Cerebellar cortex (tissue), 1 donor: ENCODE results near the gene MESP2.

Source experiments
- DNase-seq: peaks from one replicate; pipeline ENCODE4 v3.0.0-alpha.2; 2015; ENCODE audit warnings: low spot score

Gene MESP2

DNA sequence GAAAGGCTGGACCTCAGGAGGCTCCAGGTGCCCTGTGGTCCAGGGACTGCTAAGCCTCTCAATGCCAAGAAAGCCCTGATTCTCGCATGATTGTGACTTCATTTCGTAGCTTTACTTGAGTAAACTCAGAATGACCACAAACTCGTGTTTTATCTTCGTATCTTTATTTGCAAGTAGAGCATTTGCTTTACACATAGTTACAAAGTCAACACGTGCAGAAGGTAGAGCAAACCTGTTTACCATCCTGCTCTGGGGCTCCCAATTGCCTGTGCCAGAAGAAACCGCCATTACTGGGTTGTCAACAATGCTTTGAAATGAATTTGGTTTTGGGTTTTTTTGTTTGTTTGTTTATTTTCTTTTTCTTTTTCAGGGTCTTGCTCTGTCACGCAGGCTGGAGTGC, 19.2 kb upstream of the MESP2 start:
- DNase-seq = no peak

DNA sequence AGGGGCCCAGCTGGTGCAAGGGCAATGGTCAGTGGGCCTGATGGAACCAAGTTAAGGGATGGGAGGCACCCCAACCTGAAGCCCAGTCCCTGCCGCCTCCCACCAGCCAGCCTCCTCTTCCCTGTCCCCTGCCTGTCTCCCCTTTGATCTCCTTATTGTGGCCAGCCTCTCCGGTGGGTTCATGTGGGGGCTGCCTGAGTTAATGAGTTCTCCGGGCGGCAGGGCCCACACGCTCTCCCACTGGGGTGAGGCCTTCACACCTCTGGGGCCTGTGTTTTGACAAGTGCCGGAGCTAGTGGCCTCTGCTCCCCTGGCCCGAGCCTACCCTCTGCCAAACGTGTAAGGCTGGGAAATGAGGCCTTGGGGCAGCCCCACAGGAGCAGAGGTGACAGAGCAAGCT, 17.8 kb upstream of the MESP2 start:
- no peak for DNase-seq

DNA sequence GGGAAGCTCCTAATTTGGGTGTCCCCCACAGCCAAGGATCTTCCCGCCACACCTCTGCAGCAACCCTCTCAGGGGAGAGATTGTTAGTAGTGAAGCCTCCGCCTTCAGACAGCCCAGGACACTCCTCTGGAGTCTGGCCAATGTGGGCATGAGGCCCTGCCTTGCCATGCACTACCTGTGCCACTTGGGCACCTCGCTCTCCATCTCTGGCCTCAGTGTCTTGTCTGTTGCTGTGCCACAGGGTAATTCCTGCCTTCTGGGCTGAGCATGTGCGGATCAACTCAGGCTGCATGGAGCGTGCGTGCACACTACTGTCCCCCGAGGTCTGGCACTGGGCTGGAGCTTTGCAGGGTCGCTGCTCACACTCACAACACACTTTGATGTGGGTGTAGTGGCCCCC, 17.2 kb upstream of the MESP2 start:
- no peak for DNase-seq

DNA sequence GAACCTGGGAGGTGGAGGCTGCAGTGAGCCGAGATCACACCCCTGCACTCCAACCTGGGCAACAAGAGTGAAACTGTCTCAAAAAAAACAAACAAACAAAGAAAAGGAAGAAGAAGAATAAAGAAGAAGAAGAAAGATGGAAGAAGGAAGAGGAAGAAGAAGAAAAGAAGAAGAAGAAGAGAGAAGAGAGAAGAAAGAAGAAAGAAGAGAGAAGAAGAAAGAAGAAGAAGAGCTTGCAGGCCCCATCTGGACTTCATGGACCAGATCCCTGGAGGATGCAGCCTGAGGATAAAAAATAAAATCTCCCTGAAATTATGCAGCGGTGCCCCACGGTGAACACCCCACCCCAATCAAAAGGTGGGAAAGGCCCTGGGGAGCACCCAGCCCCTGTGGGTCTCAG, 16.3 kb upstream of the MESP2 start:
- DNase-seq = no peak

DNA sequence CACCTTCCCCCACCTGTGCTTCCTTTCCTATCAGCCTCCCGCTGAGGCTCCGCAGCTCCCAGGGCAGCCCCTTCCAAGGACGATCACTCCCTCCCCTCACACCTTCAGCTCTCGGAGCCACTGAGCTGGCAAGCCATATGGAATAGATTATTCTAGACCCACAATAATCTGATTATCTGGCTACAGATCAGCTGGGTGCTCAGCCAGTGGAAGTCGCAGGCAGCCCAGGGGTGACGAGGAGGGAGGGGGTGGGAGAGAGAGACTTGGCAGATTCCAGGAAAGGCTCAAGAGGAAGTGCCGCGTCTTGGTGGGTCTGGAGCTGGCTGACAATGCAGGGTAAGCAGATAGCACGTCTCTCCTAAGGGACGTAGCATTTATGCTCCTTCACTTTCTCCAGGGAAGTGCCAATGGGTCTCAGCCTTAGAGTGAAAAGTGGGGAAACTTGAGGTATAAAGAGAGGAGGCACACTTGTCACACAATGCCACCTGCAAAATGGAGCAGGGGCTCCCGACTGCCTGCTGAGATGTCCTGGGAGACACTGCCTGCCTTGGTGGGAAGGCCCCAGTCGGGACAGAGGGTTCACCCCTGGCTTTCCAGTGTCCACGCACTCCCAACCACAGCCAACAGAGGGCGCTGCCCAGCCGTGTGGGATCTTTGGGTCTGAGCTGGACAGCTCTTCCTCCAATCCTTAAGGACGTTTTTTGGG, 15.7 kb upstream of the MESP2 start:
- DNase-seq = peak; percentile 55

DNA sequence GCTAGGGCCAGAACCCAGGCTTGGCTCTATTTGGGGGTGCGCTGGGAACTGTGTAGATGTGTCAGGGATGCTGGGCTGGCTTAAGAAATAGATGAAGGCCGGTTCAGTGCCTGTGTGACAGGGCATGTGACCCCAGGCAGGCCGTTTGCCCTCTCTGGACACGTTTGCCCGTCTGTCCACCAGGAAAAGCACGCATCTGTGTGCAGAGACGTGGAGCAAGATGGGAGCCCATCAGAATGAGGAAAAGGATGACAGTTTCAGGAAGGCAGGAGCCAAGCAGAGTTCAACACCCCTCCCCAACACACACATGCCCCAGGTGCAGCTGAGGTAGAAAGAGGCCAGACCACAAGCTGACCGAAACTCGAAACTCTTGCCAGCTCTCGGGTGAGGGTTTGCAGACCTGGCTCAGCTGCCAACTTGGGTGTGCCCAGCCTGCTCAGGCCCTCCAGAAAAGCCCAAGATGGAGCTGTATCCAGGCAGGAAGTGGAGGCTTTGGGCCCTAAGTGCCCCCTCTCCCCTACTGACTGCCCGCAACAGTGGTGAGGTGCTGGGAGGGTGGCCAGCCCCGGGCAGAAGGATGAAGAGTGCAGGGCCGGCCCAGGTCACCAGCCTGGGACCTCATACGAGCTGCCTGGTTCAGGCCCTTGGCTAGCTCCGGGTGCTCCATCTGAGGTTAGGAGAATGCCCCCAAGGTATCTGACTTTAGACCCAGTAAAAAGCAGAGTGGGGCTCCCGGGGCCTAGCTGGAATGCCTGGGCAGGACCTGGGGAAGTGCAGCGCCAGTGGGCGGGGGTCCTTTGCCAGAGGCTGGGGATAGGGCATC, 14.9 kb upstream of the MESP2 start:
- no peak for DNase-seq

DNA sequence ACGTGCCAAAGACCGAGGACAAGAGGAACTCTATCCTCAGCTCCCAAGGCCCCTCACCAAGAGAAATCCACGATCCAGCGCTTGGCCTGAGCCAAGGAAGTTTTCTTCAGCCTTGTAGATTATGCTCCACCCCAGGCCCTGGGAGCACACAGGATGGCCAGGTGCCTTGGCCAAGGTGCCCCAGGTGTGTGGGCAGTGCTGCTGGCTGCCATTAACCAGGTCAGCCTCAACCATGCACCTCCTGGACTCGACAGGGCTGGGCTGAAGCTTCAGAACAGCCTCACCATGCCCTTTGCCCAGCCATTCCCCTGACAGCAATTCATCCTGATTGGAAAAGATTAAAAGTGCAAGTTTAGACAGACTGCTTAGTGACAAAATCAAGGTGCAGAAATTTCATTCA, 14.2 kb upstream of the MESP2 start:
- no peak for DNase-seq

DNA sequence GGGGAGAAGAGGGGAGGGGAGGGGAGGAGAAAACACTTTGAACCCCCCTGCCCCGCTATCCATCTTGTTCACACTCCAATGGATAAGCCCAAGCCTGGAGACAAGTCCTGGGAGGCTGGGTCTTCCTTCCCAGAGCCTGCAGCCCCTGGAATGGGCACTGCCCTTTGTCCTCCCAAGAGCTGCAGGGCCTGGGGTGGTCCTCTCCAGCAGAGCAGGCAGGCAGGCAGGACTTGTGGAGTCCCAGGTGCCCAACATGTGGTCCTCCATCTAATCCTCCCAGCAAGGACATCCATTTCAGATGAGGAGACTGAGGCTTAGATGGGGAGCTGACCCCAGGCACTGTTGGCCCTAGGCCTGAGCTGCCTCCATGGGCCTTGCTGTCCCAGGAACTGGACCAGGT, 10.4 kb upstream of the MESP2 start:
- DNase-seq = no peak

DNA sequence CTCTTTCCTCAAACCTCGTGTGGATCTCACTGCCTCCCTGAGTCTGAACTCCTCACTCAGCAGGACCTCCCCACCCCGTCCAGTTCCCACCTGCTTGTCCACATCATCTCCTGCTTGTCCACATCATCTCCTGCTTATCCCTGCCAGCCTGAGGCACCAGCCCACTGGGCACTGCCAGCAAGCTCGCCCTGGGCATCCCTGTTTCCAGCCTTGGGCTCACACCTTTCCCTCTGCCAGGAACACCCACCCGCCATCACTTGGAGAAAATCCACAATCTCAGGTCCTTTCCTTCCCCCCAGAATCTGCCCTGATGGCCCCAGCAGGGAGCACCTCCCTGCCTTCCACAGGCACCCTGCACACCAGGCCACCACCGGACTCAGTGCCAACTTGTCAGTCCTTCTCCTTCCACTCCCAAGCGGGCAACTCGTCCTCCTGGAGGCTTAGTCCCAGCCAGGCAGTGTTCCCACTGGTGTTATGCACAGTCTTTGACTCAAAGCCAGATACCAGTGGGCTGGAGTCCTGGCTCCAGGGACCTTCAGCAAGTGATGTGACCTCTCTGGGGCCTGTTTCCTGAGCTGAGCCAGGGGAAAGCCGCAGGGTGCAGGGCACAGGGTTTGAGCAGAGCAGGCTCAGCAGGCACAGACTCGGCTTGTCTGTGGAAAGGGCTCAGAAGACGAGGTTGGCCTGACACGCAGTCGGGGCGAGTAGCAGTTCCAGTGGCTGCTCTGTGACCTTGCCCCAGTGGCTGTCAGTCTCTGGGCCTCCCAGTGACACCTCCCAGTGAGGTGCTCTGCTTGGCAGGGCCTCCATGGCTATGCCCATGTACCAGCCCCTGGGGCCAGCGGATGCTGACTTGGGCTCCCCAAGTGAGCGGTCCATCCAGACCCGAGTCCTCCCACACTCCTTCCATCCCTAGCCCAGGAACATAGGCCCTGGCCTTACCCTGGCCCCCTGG, 9.5 kb upstream of the MESP2 start:
- no peak for DNase-seq

DNA sequence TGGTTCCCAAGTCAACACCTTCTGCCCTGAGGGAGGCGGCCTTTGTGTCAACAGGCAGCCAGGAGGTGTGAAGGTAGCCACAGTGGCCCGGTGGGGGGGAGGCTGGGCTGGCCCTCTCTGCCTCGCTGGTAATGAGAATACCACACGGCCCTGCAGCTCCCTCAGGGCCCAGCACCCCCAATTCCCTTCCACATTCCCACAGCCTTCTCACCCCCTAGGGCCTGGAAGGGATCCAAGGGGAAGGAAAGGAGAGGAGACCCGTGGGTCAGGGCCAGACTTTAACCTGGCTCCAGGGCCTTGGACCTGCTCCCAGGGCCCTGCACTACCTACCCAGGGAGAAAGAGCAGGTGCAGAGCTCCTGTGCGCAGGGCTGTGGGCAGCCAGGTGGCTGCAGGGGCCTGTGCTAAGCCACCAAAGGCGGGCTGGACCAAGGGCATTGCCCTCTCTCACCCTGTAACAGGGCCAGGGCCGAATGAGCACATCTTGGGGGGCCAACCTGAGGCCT, 8.7 kb upstream of the MESP2 start:
- DNase-seq = no peak

DNA sequence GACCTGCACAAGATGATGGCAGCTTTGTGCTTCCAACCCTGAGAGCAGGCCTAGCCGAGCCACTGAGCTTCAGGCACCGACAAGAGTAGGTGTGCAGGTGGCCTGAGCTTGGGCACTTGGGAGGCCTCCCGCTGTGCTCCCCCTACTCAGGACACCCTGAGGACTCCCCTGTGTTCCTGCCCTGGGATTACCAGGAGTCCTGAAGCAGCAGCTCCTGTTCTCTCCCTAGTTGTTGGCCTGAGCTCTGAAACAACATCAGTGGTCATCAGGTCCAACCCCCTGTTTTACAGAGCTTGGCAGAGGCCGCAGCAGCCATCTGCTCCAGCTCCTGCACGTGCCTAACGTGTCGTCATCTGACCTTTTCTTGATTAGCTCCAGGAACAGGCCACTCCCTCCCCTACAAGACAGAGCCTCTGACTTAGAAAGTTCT, 8.0 kb upstream of the MESP2 start:
- no peak for DNase-seq

DNA sequence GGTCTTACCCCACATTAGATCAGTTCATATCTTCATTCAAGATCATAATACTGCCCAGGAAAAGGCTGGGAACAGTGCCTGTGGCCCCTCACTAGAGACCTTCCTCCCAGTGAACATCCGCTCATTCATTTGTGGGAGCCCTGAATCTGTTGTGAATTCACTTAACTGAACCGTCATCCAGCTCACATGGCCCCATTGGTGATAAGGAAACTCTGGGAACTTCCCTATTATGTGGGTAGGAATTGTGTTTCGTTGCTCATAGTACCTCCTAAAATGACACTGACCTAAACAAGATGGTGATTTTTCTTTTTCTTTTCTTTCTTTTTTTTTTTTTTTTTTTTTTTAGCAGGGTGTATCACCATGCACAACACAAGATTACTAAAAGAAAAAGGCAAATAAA, 6.8 kb upstream of the MESP2 start:
- DNase-seq = no peak

DNA sequence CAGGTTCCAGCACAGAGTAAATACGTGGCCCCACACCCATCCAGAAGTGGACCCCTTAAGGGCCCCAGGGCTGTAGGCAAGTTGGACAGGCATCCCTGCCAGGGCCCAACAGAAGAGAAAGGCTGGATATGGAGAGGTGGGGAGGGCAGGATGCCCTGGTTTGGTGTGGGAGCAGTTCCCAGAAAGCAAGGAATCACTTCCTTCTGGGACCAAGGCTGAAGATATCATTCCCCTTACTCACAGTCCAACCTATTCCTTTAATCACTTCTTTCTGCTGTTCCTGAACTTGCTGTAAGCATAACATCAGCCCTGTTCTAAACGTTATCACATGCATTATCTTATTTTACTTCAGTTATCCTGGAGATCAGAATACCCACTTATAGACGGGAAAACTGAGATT, 6.1 kb upstream of the MESP2 start:
- no peak for DNase-seq

DNA sequence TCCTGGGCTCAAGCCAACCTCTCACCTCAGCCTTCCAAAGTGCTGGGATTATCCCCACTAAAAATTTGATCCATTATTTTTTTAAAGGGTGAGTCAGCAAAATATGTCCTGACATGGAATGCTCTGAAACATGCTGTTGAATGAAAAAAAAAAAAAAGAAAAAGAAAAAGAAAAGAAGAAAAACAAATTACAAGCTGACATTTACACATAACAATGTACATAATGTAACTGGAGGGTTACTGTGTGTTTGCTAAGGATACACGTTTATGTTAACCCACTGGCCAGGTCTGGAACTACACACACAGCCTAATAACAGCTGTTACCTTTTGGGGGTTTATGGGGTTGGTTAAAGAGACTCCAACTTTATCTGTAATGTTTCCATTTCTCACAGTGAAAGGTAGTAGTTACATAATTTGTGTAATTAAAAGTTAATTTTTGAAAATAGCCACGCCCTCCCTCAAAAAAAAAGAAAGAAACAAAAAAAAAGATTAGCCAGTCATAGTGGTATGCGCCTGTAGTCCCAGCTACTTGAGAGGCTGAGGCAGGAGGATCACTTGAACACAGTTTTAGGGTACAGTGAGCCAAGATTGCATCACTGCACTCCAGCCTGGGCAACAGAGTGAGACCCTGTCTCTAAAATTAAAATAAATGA, 3.1 kb upstream of the MESP2 start:
- no peak for DNase-seq

DNA sequence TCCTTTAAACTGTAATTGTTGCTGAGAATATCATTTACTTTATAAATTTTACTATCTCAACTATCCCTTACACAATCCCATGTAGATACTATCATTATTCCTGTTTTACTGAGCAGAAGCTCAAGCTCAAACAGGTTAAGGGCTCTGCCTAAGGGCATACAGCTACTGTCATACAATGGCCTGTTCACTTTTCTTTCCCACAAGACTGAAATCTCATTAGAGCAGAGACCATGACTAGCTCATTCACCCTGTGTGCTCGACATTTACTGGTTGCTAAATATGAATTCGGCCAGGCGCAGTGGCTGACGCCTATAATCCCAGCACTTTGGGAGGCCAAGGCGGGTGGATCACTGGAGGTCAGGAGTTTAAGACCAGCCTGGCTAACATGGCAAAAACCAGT, 1.6 kb upstream of the MESP2 start:
- DNase-seq = no peak

DNA sequence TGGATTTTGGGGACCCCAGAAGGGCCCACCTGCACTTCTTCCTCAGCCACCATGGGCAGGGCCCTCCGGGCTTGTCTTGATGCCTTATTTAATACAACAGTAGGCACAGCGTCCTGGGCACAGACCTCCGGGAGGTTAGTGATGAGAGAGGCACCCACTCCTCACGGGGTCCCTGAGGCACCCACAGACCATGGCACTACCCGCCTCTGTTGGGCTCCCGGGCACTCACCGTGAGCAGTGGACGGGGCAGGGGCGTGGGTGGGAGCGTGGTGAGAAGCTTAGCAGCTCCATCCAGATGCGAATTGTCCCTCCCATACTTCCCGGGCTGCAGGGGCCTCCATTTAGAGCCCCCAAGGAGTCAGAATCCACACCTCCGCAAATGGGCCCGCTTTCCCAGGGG, 317 bp upstream of the MESP2 start:
- DNase-seq = no peak

DNA sequence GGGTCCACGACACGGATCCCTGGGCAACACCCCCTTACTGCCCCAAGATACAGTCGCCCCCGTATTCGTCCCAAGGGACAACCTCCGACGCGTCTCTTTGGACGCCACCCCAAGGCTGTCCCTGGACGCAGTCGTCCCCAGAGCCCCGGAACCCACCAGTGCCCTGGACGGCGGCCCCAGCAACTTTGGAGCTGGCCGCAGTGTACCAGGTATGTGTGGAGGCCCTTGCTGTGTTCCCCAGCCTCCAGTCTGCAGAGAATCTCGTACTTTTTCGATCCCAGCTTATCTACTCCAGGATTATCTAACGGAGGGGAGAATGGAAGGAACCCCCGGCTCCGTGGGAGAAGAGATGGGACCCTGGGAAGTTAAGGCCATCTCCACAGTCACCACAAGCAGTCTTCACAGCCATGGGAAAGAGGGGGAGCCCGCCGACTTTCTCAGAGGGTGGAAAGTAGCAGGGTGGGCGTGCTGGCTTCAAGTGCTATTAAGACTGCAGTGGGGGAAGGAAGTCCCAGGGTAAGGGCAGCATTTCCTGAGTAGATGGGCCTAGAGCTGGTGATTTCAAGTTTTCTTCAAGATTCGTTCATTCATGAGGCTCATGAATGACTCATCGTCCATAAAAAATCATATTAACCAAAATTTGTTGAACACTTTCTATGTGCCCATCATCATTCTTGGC, 1.1 kb downstream of the MESP2 start:
- DNase-seq = no peak

DNA sequence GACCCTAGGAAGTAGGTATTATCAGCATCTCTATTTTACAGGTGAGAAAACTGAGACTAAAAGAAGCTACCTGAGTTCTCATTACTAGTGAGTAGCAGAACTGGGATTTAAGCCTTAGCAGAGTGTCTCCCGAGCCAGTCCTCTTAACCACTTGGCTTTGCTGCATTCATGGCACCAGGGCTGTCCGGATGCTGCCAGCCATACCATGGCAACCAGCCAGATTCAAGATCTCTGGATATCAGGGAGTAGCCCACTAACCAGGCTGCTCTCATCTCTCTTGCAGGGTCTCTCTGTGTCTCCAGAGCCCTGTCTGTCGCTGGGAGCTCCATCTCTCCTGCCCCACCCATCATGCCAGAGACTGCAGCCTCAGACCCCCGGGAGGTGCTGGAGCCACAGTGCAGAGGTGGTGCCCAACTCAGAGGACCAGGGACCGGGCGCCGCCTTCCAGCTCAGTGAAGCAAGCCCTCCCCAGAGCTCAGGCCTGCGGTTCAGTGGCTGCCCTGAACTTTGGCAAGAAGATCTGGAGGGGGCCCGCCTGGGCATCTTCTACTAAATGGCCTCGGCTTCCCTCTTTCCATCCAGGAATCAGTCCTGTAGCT, 1.7 kb downstream of the MESP2 start:
- peak; percentile 21 for DNase-seq

DNA sequence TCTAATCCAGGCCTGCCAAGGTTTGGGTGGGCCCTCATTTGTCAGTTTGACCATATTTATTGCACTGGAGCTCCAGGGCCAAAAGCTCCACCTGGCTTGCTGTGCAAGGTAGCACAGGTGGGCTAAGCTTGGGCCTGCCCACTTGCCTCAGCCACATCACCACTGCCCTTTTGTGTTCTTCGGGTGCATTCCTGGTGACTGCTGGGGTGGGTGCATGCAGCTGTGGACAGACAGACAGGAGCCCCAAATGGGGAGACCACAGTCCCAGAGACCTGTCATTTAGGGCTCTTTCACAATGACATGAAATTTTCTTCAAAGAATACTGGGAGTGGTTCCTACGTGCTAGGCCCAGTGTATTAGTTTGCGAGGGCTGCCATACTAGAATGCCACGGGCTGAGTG, 2.7 kb downstream of the MESP2 start:
- no peak for DNase-seq

DNA sequence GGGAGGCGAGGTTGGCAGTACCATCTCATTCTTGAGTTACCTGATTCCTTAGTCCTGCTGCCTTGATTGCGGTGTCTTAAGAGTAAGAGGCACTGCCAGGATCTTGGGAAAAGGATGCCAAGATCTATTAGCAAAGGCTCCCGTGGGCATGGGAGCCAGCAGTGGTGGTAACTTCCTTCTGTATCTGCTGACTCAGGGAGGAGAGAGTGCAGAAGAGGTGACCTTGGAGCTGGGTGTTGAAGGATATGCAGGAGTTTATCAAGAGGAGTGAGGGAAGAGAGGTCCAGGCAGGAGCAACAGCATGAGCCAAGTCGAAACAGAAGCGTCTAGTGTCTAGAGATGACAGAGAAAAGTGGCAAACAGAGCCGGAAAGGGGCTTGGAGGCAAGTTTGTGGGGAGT, 4.5 kb downstream of the MESP2 start:
- no peak for DNase-seq

DNA sequence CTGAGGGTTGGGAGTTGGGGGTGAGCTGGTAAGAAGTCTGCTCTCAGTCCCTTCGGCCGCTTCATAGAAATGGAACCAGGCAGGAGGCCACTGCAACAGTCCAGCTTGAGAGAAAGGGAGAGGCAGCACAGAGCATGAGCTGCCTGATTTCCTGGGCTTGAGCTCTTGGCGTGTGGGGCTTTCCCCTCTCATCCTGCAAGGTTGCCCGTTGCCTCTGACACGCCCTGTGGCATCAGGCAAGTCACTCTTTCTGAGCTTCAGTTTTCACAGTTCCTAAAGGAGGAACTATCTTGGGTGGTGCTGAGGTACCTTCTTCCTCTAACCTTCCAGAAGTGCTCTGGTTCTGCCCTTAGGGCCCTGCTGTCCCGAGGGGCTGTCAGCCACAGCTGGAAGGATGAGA, 4.9 kb downstream of the MESP2 start:
- no peak for DNase-seq
